22Rv1 (cell line): ENCODE results near the gene AP2A2.

Source experiments
- H3K27ac ChIP-seq: fragments of 450-650 bp; 2 replicates; pipeline ENCODE4 v1.5.1; 2017
- CTCF ChIP-seq: fragments of 450-650 bp; IDR thresholded peaks from 2 replicates; pipeline ENCODE4 v1.5.1; 2017; ENCODE audit warnings: mild to moderate bottlenecking
- ZFX ChIP-seq: fragments of 450-650 bp; IDR thresholded peaks from 2 replicates; pipeline ENCODE4 v1.6.1; 2017; ENCODE audit warnings: antibody characterized with exemption, borderline replicate concordance

AP2A2 gene

DNA sequence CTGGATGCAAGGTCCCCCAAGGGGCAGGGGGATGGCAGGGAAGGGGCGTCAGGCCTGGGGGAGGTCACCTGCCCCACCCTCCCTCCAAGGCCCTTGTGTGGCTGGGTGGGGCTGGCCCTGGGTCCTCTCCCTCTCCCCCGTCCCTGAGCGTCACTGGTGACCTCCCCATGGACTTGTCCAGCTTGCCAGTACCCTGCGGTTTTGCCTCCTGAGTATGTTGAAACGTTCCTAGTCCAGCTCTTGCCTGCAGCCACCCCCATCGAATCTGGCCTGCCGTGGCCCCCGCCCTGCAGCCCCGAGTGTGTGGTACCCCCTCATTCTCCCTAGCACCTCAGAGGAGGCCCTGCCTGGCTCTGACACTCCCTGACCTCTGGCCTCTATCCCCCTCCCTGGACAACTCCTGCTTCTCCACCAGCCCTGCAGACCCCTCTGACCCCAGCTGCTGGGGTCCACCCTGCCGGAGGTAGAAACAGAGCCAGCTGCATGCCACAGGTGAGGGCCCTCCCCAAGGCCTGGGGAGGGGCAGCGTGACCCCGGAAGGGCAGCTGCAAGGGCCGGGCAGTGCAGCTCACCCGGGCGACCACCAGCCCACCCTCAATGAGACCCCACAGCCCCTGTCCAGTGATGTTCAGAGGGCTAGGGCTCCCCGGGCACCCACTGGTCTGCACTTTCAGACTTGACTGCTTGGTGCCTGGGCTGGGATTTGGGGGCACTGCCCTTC, 114.9 kb downstream of the AP2A2 start:
- H3K27ac ChIP-seq = no peak overlapping the region
- TF ChIP-seq CTCF (no peak), ZFX (no peak)

GRCh38 chr11:1041149-1041467, 115.4 kb downstream of the AP2A2 start:
- TF ChIP-seq CTCF (no peak), ZFX (no peak)

GRCh38 chr11:1041471-1041870, 115.8 kb downstream of the AP2A2 start:
- TF ChIP-seq CTCF (no peak), ZFX (no peak)
- H3K27ac ChIP-seq = no peak overlapping the region

More at GRCh38 chr11:1041149-1041467, 115.4 kb downstream of the AP2A2 start:
- H3K27ac ChIP-seq = no peak overlapping the region

- no peak overlapping the region for H3K27ac ChIP-seq
- TF ChIP-seq ZFX = no peak
- TF ChIP-seq CTCF = no peak
Observed at GRCh38 chr11:1041936-1042608, 116.4 kb downstream of the AP2A2 start.

GRCh38 chr11:1042626-1043562, 117.2 kb downstream of the AP2A2 start:
- H3K27ac ChIP-seq = no peak overlapping the region
- no peak for TF ChIP-seq ZFX
- no peak for TF ChIP-seq CTCF

GRCh38 chr11:1043563-1044096, 118.0 kb downstream of the AP2A2 start:
- TF ChIP-seq CTCF = no peak
- no peak for TF ChIP-seq ZFX
- no peak overlapping the region for H3K27ac ChIP-seq
